Neural progenitor cell (in vitro differentiated cells): ENCODE measurements around the gene CTDSP1.

Source experiments
- CTCF ChIP-seq: fragments of 200-600 bp; sonication (generic); IDR thresholded peaks from 2 replicates; pipeline ENCODE4 v1.5.1; 2017; ENCODE audit warnings: antibody characterized with exemption, mild to moderate bottlenecking
- EZH2 ChIP-seq: fragments of 200-600 bp; sonication (generic); IDR thresholded peaks from 2 replicates; pipeline ENCODE4 v1.6.1; 2017; ENCODE audit warnings: antibody characterized with exemption, mild to moderate bottlenecking, moderate library complexity

- TF ChIP-seq CTCF (no peak), EZH2 (no peak)
Measured at GRCh38 chr2:218402491-218402901, 2.8 kb downstream of the CTDSP1 start.
